HepG2 (cell line): ENCODE results near the gene TAF1C. TPM values are rescaled to one million over a fixed set of nuclear protein-coding genes. Genes with fewer than 3 reads are reported as not detected.

Source experiments
- GATAD1 ChIP-seq: IDR thresholded peaks from 2 replicates; pipeline ENCODE4 v1.6.1; 2016; ENCODE audit warnings: missing genetic modification reagents, missing compliant biosample characterization
- HOXA3 ChIP-seq: sonication (generic); formaldehyde crosslinking; IDR thresholded peaks from 2 replicates; pipeline ENCODE4 v1.5.0; 2020; ENCODE audit warnings: missing genetic modification reagents
- IRF2 ChIP-seq: IDR thresholded peaks from 2 replicates; pipeline ENCODE4 v1.6.1; 2018; ENCODE audit warnings: missing genetic modification reagents, missing compliant biosample characterization
- MED8 ChIP-seq: sonication (generic); formaldehyde crosslinking; IDR thresholded peaks from 2 replicates; pipeline ENCODE4 v1.8.1; 2023; ENCODE audit warnings: mild to moderate bottlenecking, missing genetic modification reagents; ENCODE audit not compliant: insufficient replicate concordance
- MXD4 ChIP-seq: IDR thresholded peaks from 2 replicates; pipeline ENCODE4 v1.6.1; 2016; ENCODE audit warnings: mild to moderate bottlenecking, missing biosample characterization, missing genetic modification reagents
- POGZ ChIP-seq: sonication (generic); formaldehyde crosslinking; IDR thresholded peaks from 2 replicates; pipeline ENCODE4 v1.4.0; 2020; ENCODE audit warnings: mild to moderate bottlenecking, missing genetic modification reagents
- PRMT3 ChIP-seq: sonication (generic); formaldehyde crosslinking; IDR thresholded peaks from 2 replicates; pipeline ENCODE4 v1.8.1; 2022; ENCODE audit warnings: low read depth, mild to moderate bottlenecking, moderate library complexity, missing genetic modification reagents, borderline replicate concordance
- SNAPC2 ChIP-seq: sonication (generic); formaldehyde crosslinking; IDR thresholded peaks from 2 replicates; pipeline ENCODE4 v1.8.1; 2022; ENCODE audit warnings: mild to moderate bottlenecking, missing genetic modification reagents
- SSRP1 ChIP-seq: IDR thresholded peaks from 2 replicates; pipeline ENCODE4 v1.6.1; 2016; ENCODE audit warnings: control low read depth
- TCF7 ChIP-seq: sonication (generic); IDR thresholded peaks from 2 replicates; pipeline ENCODE4 v1.6.1; 2016; ENCODE audit warnings: antibody characterized with exemption, low read depth
- ZBTB3 ChIP-seq: sonication (generic); formaldehyde crosslinking; IDR thresholded peaks from 2 replicates; pipeline ENCODE4 v1.4.0; 2020; ENCODE audit warnings: low read depth, mild to moderate bottlenecking, moderate library complexity, missing genetic modification reagents, borderline replicate concordance
- ZNF224 ChIP-seq: sonication (generic); formaldehyde crosslinking; IDR thresholded peaks from 2 replicates; pipeline ENCODE4 v1.5.0; 2020; ENCODE audit warnings: mild to moderate bottlenecking, missing genetic modification reagents
- ZNF547 ChIP-seq: sonication (generic); formaldehyde crosslinking; IDR thresholded peaks from 2 replicates; pipeline ENCODE4 v1.5.1; 2020; ENCODE audit warnings: mild to moderate bottlenecking, missing genetic modification reagents
- ZNF589 ChIP-seq: sonication (generic); formaldehyde crosslinking; conservative IDR thresholded peaks from 2 replicates; pipeline ENCODE4 v1.8.0; 2022; ENCODE audit warnings: mild to moderate bottlenecking, moderate library complexity, missing genetic modification reagents
- ZNF598 ChIP-seq: sonication (generic); formaldehyde crosslinking; IDR thresholded peaks from 2 replicates; pipeline ENCODE4 v1.5.1; 2020; ENCODE audit warnings: mild to moderate bottlenecking, missing genetic modification reagents, borderline replicate concordance
- ZNF660 ChIP-seq: sonication (generic); formaldehyde crosslinking; IDR thresholded peaks from 2 replicates; pipeline ENCODE4 v1.5.1; 2020; ENCODE audit warnings: mild to moderate bottlenecking, low read depth, missing genetic modification reagents, borderline replicate concordance
- ZNF773 ChIP-seq: sonication (generic); formaldehyde crosslinking; IDR thresholded peaks from 2 replicates; pipeline ENCODE4 v1.4.0; 2020; ENCODE audit warnings: missing genetic modification reagents, borderline replicate concordance
- polyA plus RNA-seq, 8 experiments: library from polyadenylated mRNA; depleted of rRNA in 3 of 8; stranded (reverse) in 7 of 8; unstranded in 1 of 8; fragments of >200 nt; fragmentation: Illumina TruSeq in 4 of 8; extraction: Trizol in 4 of 8; gene quantifications; 2 replicates each; pipeline versions ENCODE4 v1.2.1 to v1.2.3, GENCODE V29; 2011 to 2016; ENCODE audit warnings: low read depth in 4 of 8, missing spikeins in 1 of 8, mixed read lengths in 1 of 8; ENCODE audit not compliant: insufficient read depth in 1 of 8
- total RNA-seq, 5 experiments: library from RNA; depleted of rRNA; stranded (reverse); fragments of >200 nt; fragmentation: Illumina TruSeq; extraction: Trizol; gene quantifications; 2 replicates each; pipeline ENCODE4 v1.2.3, GENCODE V29; 2016; ENCODE audit warnings: low read depth in 1 of 5
- TF ChIP-seq, protein P1 (sequence below): sonication (generic); formaldehyde crosslinking; IDR thresholded peaks from 2 replicates; pipeline ENCODE4 v1.5.0; 2020; ENCODE audit warnings: mild to moderate bottlenecking, missing genetic modification reagents
- TF ChIP-seq, protein P2 (sequence below): sonication (generic); formaldehyde crosslinking; IDR thresholded peaks from 2 replicates; pipeline ENCODE4 v1.5.0; 2020; ENCODE audit warnings: mild to moderate bottlenecking, low read depth, missing genetic modification reagents, borderline replicate concordance
- TF ChIP-seq, protein P3 (sequence below): sonication (generic); formaldehyde crosslinking; IDR thresholded peaks from 2 replicates; pipeline ENCODE4 v1.4.0; 2020; ENCODE audit warnings: low read depth, mild to moderate bottlenecking, missing genetic modification reagents
- TF ChIP-seq, protein P4 (sequence below): IDR thresholded peaks from 2 replicates; pipeline ENCODE4 v1.6.1; 2012; ENCODE audit warnings: low read length, improper control_type of control experiment
- TF ChIP-seq, protein P5 (sequence below): sonication (generic); formaldehyde crosslinking; IDR thresholded peaks from 2 replicates; pipeline ENCODE4 v1.4.0; 2020; ENCODE audit warnings: missing genetic modification reagents

Gene TAF1C
- total and polyA plus RNA-seq, 2 of the 13 experiments (the other 11 are each of a cell fraction or from before 2014, with no cell fraction given): 15.6 to 20.8 TPM

DNA sequence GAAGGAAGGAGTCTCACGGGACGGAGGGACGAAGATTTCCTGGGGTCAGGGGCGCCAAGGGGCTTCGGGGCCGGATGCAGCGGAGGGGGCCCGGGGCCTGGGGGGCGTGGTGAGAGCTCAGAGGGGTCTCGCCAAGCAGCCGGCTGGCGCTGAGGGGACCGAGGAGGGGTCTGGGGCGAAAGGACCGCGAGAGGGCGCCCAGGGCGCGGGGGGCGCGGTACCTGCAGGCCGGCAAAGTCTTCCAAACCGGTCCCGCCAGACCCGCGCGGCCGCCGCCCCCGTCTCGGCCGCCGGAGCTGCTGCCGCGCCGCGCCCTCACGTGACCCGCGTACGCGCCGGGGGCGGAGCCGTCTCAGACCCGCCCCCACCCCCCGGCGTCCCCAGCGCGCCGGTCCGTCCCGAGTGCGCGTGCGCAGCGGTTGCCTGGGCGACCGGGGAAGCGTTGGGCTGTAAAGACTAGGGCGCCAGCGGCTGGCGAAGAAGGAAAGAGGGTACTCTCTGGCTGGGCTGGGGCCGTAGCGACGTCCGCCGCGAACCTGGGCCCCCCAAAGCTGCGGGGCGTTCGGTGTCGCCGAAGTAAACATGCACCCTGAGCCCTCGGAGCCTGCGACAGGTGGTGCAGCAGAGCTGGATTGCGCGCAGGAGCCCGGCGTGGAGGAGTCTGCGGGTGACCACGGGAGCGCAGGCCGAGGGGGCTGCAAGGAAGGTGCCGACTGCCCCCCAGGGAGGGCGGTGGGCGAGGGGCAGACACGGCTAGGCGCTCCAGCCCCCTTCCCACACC, 41.8 kb downstream of the TAF1C start, which contains the start of the genes DNAAF1 and HSDL1 (continued):
- no peak for TF ChIP-seq TCF7
- 0 out of 2 replicates have a peak, but pooled peaks have one; percentile 55 for TF ChIP-seq ZNF224 (CRISPR knock-in tag)
- no peak; the same call in 1 of the 2 replicates for TF ChIP-seq ZNF598 (CRISPR knock-in tag)
- peak; percentile 69; the same call in 1 of the 2 replicates for TF ChIP-seq HOXA3 (CRISPR knock-in tag)
- no peak for TF ChIP-seq PRMT3
- no peak for TF ChIP-seq ZNF547 (CRISPR knock-in tag)
- TF ChIP-seq, protein P1, sequence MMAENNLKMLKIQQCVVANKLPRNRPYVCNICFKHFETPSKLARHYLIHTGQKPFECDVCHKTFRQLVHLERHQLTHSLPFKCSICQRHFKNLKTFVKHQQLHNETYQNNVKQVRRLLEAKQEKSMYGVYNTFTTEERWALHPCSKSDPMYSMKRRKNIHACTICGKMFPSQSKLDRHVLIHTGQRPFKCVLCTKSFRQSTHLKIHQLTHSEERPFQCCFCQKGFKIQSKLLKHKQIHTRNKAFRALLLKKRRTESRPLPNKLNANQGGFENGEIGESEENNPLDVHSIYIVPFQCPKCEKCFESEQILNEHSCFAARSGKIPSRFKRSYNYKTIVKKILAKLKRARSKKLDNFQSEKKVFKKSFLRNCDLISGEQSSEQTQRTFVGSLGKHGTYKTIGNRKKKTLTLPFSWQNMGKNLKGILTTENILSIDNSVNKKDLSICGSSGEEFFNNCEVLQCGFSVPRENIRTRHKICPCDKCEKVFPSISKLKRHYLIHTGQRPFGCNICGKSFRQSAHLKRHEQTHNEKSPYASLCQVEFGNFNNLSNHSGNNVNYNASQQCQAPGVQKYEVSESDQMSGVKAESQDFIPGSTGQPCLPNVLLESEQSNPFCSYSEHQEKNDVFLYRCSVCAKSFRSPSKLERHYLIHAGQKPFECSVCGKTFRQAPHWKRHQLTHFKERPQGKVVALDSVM (CRISPR knock-in tag): peak; percentile 28; the same call in 1 of the 2 replicates
- no peak for TF ChIP-seq ZNF660 (CRISPR knock-in tag)
- TF ChIP-seq POGZ (CRISPR knock-in tag): no peak
- no peak for TF ChIP-seq SNAPC2 (CRISPR knock-in tag)
- TF ChIP-seq, protein P2, sequence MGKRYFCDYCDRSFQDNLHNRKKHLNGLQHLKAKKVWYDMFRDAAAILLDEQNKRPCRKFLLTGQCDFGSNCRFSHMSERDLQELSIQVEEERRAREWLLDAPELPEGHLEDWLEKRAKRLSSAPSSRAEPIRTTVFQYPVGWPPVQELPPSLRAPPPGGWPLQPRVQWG (CRISPR knock-in tag): no peak
- no peak for TF ChIP-seq ZNF773
- TF ChIP-seq ZNF589 (CRISPR knock-in tag): no peak
- no peak for TF ChIP-seq SSRP1 (CRISPR knock-in tag)
- peak; percentile 69; the same call in 1 of the 2 replicates for TF ChIP-seq MXD4 (CRISPR knock-in tag)
- TF ChIP-seq GATAD1 (CRISPR knock-in tag): peak; percentile 48; the same call in 1 of the 2 replicates
- TF ChIP-seq MED8 (CRISPR knock-in tag): no peak
- TF ChIP-seq, protein P3, sequence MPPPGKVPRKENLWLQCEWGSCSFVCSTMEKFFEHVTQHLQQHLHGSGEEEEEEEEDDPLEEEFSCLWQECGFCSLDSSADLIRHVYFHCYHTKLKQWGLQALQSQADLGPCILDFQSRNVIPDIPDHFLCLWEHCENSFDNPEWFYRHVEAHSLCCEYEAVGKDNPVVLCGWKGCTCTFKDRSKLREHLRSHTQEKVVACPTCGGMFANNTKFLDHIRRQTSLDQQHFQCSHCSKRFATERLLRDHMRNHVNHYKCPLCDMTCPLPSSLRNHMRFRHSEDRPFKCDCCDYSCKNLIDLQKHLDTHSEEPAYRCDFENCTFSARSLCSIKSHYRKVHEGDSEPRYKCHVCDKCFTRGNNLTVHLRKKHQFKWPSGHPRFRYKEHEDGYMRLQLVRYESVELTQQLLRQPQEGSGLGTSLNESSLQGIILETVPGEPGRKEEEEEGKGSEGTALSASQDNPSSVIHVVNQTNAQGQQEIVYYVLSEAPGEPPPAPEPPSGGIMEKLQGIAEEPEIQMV (CRISPR knock-in tag): peak; percentile 49; the same call in 1 of the 2 replicates
- TF ChIP-seq, protein P4, sequence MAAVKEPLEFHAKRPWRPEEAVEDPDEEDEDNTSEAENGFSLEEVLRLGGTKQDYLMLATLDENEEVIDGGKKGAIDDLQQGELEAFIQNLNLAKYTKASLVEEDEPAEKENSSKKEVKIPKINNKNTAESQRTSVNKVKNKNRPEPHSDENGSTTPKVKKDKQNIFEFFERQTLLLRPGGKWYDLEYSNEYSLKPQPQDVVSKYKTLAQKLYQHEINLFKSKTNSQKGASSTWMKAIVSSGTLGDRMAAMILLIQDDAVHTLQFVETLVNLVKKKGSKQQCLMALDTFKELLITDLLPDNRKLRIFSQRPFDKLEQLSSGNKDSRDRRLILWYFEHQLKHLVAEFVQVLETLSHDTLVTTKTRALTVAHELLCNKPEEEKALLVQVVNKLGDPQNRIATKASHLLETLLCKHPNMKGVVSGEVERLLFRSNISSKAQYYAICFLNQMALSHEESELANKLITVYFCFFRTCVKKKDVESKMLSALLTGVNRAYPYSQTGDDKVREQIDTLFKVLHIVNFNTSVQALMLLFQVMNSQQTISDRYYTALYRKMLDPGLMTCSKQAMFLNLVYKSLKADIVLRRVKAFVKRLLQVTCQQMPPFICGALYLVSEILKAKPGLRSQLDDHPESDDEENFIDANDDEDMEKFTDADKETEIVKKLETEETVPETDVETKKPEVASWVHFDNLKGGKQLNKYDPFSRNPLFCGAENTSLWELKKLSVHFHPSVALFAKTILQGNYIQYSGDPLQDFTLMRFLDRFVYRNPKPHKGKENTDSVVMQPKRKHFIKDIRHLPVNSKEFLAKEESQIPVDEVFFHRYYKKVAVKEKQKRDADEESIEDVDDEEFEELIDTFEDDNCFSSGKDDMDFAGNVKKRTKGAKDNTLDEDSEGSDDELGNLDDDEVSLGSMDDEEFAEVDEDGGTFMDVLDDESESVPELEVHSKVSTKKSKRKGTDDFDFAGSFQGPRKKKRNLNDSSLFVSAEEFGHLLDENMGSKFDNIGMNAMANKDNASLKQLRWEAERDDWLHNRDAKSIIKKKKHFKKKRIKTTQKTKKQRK: no peak
- TF ChIP-seq IRF2 (CRISPR knock-in tag): no peak
- no peak for TF ChIP-seq ZBTB3 (CRISPR knock-in tag)
- TF ChIP-seq, protein P5, sequence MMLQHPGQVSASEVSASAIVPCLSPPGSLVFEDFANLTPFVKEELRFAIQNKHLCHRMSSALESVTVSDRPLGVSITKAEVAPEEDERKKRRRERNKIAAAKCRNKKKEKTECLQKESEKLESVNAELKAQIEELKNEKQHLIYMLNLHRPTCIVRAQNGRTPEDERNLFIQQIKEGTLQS: no peak; the same call in 1 of the 2 replicates
